ENCODE data around the gene MPG.

Gene MPG

DNA sequence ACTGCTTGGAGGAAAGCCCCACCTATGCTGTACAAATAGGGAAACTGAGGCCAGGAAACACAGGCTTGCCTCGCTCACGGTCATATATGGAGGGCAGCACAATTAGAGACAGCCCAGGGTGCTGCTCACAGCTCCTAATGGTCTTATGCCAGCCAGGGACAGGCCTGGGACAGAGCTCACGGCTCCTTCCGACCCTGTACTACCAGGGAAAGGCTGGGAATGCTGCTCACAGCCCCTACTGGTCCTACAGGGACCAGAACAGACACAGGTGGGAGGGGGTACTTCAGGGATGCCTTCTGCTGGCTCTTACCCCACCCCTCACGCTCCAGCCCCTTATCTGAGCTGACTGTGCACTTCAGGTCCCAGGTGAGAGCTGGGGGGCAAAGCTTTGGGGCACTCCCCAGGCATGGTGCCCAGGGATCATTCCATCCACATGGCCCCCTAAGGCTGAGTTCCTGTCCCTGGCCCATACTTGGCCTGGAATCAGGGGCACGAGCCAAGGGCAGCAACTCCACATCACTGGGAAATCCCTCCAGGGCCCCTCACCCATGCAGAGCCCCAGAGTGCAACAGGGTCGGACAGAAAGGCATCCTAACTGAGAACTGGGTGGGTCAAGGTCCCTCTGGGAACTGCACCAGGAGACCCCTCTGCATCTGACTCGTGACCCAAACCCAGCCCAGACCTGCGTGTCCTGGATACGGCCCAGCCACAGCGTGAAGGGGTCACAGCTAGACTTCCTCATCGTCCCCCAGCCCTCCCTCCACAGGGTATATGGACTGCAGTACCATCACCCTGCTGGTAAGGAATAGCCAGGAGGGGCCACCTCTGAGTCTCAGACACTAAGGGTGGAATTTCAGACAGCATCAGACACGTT lies 11.5 kb upstream of the MPG start:
- TF ChIP-seq, protein P1, sequence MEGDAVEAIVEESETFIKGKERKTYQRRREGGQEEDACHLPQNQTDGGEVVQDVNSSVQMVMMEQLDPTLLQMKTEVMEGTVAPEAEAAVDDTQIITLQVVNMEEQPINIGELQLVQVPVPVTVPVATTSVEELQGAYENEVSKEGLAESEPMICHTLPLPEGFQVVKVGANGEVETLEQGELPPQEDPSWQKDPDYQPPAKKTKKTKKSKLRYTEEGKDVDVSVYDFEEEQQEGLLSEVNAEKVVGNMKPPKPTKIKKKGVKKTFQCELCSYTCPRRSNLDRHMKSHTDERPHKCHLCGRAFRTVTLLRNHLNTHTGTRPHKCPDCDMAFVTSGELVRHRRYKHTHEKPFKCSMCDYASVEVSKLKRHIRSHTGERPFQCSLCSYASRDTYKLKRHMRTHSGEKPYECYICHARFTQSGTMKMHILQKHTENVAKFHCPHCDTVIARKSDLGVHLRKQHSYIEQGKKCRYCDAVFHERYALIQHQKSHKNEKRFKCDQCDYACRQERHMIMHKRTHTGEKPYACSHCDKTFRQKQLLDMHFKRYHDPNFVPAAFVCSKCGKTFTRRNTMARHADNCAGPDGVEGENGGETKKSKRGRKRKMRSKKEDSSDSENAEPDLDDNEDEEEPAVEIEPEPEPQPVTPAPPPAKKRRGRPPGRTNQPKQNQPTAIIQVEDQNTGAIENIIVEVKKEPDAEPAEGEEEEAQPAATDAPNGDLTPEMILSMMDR (IDR thresholded peaks at IDR 0.05; ENCODE audit: control extremely low read depth, extremely low read depth, low read depth, missing control alignments) = no peak
- ChIA-PET POLR2A (interaction anchor here (1.1 kb wide), 1 partner anchor 18 kb away, joined by 3 read pairs; no protein-coding TSS in a partner anchor), CTCF (interaction anchor here (0.6 to 32.8 kb wide), 26 partner anchors 9 to 357 kb away, joined by 3 to 701 read pairs (median 4); partner anchors contain the start of genes POLR3K and SNRNP25)
- DNase-seq (ENCODE audit: extremely low spot score) = no peak

DNA sequence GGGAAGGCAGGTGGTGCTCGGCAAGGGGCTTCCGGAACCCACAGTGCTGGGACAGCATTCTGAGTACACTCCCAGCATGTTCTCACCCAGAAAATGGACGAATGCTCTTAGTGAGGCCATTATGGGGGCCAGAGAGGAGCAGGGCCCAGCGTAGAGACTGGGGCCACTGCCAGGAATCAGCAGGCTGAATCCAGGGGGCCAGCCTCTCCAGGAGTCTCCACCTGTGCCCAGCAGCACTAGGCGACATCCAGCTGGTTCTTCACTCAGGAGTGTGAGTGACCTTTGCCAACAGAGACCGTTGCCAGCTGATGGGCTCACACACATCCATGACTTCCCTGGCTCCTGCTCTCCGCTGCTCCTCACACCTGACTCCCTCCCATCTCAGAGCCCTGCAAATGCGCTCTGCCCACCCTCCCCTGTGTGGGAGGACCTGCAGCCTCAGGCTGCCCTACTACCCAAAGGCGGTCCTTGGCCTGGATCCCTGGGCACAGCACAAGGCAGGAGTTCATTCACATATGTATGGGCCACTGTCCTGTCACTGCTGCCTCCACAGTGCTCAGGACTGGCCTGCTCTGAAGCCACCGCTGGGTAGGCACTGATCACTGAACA lies 10.7 kb upstream of the MPG start:
- CTCF ChIA-PET = interaction anchor here (0.9 to 32.8 kb wide), 7 partner anchors 10 to 295 kb away, joined by 3 to 701 read pairs (median 5); partner anchors contain the start of genes POLR3K and SNRNP25
- TF ChIP-seq, protein P1 (IDR thresholded peaks at IDR 0.05; ENCODE audit: control extremely low read depth, extremely low read depth, low read depth, missing control alignments) = no peak
- no peak for DNase-seq (ENCODE audit: extremely low spot score)
- POLR2A ChIA-PET = no interaction called here

DNA sequence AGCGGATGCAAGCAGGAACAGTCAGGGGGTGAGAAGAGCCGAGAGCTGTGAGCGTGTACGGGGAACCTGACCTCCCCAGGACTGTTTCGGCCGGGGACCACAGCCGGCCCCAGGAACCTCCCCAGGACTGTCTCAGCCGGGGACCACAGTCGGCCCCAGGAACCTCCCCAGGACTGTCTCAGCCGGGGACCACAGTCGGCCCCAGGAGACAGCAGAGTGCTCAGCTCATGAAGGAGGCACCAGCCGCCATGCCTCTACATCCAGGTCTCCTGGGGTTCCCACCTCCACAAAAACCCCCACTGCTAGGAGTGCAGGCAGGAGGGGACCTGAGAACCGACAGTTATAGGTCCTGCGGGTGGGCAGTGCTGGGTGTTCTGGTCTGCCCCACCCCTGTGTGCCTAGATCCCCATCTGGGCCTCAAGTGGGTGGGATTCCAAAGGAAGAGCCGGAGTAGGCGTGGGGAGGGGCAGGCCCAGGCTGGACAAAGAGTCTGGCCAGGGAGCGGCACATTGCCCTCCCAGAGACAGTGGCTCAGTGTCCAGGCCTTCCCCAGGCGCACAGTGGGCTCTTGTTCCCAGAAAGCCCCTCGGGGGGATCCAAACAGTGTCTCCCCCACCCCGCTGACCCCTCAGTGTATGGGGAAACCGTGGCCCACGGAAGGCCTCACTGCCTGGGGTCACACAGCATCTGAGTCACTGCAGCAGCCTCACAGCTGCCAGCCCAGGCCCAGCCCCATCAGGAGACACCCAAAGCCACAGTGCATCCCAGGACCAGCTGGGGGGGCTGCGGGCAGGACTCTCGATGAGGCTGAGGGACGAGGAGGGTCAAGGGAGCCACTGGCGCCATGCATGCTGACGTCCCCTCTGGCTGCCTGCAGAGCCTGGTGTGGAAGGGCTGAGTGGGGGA lies 9.9 kb upstream of the MPG start:
- TF ChIP-seq, protein P1 (IDR thresholded peaks at IDR 0.05; ENCODE audit: control extremely low read depth, extremely low read depth, low read depth, missing control alignments) = no peak
- no peak for DNase-seq (ENCODE audit: extremely low spot score)
- CTCF ChIA-PET = interaction anchor here (0.9 to 32.8 kb wide), 9 partner anchors 8 to 114 kb away, joined by 3 to 701 read pairs (median 4); partner anchors contain the start of genes POLR3K and SNRNP25
- POLR2A ChIA-PET = no interaction called here

DNA sequence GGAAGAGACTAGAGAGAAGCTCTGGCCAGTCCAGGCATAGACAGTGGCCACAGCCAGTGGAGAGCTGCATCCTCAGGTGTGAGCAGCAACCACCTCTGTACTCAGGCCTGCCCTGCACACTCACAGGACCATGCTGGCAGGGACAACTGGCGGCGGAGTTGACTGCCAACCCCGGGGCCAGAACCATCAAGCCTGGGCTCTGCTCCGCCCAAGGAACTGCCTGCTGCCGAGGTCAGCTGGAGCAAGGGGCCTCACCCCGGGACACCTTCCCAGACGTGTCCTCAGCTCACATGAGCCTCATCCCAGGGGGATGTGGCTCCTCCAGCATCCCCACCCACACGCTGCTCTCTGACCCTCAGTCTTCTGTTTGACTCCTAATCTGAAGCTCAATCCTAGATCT lies 8.8 kb upstream of the MPG start:
- TF ChIP-seq, protein P1 (IDR thresholded peaks at IDR 0.05; ENCODE audit: control extremely low read depth, extremely low read depth, low read depth, missing control alignments) = no peak
- DNase-seq (ENCODE audit: extremely low spot score) = no peak
- ChIA-PET CTCF (interaction anchor here (1.1 to 32.8 kb wide), 7 partner anchors 8 to 113 kb away, joined by 3 to 701 read pairs (median 4); no protein-coding TSS in a partner anchor), POLR2A (no interaction called here)

DNA sequence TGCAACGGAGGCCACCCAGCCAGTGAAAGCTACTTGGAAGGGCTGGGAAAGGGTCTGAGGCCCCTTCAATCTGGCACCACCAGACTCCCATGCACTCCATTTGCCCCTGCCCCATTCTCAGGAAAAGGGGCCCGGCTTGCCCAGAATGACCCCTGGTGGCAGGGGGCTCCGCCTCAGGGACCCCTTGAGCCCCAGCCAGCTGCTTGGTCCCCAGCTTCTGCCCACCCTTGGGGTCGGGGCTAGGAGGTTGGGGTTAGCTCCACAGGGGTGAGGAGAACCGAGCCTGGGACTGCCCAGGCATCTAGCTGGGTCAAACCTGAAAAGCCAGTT lies 6.8 kb upstream of the MPG start:
- DNase-seq (ENCODE audit: extremely low spot score) = no peak
- CTCF ChIA-PET = interaction anchor here (1.3 to 32.8 kb wide), 5 partner anchors 8 to 290 kb away, joined by 3 to 701 read pairs (median 13); no protein-coding TSS in a partner anchor
- POLR2A ChIA-PET = no interaction called here
- TF ChIP-seq, protein P1 (IDR thresholded peaks at IDR 0.05; ENCODE audit: control extremely low read depth, extremely low read depth, low read depth, missing control alignments) = no peak

All from GM10248 (cell line).